SU-DHL-6 (cell line): ENCODE results near the gene HOXA11.

Source experiments
- H2AFZ ChIP-seq: fragments of 200-600 bp; sonication (generic); 2 replicates; pipeline ENCODE4 v1.6.1; 2014; ENCODE audit warnings: low read depth, mild to moderate bottlenecking, moderate library complexity, mixed read lengths, antibody characterized with exemption, low read length; ENCODE audit not compliant: severe bottlenecking
- H3F3A ChIP-seq: fragments of 200-600 bp; shearing (Covaris generic); 2 replicates; pipeline ENCODE4 v1.6.0; 2016; ENCODE audit warnings: antibody characterized with exemption, mild to moderate bottlenecking; ENCODE audit not compliant: insufficient read depth
- H3K27ac ChIP-seq: fragments of 200-600 bp; sonication (generic); 2 replicates; pipeline ENCODE4 v1.5.1; 2016; ENCODE audit warnings: low read depth, mild to moderate bottlenecking, low read length, moderate library complexity, mixed read lengths
- H3K27me3 ChIP-seq: fragments of 200-600 bp; sonication (generic), shearing (Covaris generic); 2 replicates; pipeline ENCODE4 v1.6.0; 2014; ENCODE audit warnings: mild to moderate bottlenecking, low read length
- H3K36me3 ChIP-seq: fragments of 200-600 bp; sonication (generic); 2 replicates; pipeline ENCODE4 v1.6.1; 2014; ENCODE audit warnings: mild to moderate bottlenecking, low read length, mixed read lengths
- H3K4me2 ChIP-seq: fragments of 300-600, 200-600 bp; shearing (Covaris generic), sonication (generic); 2 replicates; pipeline ENCODE4 v1.6.0; 2014; ENCODE audit warnings: low read length, low read depth, mild to moderate bottlenecking; ENCODE audit not compliant: poor library complexity, severe bottlenecking
- H3K4me3 ChIP-seq: fragments of 200-600 bp; sonication (generic); 2 replicates; pipeline ENCODE4 v1.5.1; 2014; ENCODE audit warnings: antibody characterized with exemption, low read length, mild to moderate bottlenecking, mixed read lengths; ENCODE audit not compliant: insufficient read depth, poor library complexity, severe bottlenecking
- H3K79me2 ChIP-seq: fragments of 200-600 bp; sonication (generic); 2 replicates; pipeline ENCODE4 v1.6.1; 2014; ENCODE audit warnings: mild to moderate bottlenecking, low read length, moderate library complexity; ENCODE audit not compliant: insufficient read depth
- H3K9ac ChIP-seq: fragments of 200-600 bp; sonication (generic); 2 replicates; pipeline ENCODE4 v1.7.0; 2014; ENCODE audit warnings: mild to moderate bottlenecking, low read length
- H3K9me2 ChIP-seq: fragments of 200-600 bp; sonication (generic); replicated peaks from 2 replicates; pipeline ENCODE4 v1.6.1; 2014; ENCODE audit warnings: low read length; ENCODE audit not compliant: insufficient read depth
- H3K9me3 ChIP-seq: fragments of 200-600 bp; sonication (generic); 2 replicates; pipeline ENCODE4 v1.6.1; 2014; ENCODE audit warnings: low read length, mixed read lengths; ENCODE audit not compliant: insufficient read depth
- H4K20me1 ChIP-seq: fragments of 200-600 bp; sonication (generic); 2 replicates; pipeline ENCODE4 v1.6.1; 2014; ENCODE audit warnings: low read depth, mild to moderate bottlenecking, antibody characterized with exemption, low read length, moderate library complexity, mixed read lengths
- EZH2phosphoT487 ChIP-seq: fragments of 200-600 bp; sonication (generic), shearing (Covaris generic); conservative IDR thresholded peaks from 2 replicates; pipeline ENCODE4 v1.6.1; 2018; ENCODE audit warnings: mild to moderate bottlenecking, antibody characterized with exemption, low read length, moderate library complexity, mixed read lengths
- TF ChIP-seq, protein P1 (sequence below): fragments of 200-600 bp; sonication (generic); IDR thresholded peaks from one replicate; pipeline ENCODE4 v1.5.1; 2017; ENCODE audit warnings: antibody characterized with exemption, mild to moderate bottlenecking, low read length, moderate library complexity; ENCODE audit not compliant: insufficient read depth, poor library complexity, severe bottlenecking

Gene HOXA11

DNA sequence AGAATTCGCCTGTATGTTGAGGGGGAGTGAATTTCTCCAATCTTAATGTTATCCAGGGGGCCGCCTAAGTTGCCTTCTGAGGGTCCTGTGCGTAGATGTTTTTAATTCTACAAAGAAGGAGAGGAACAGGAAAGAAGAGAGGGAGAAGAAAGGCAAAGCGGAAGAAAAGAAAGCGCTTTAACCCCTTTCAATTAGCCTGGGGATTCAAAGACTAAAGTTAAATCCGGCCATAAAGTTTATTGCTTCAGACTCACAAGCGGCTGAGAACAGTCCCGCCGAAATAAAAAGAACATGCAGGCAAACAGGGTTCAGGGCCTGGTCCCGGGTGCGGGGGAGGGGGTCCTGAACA lies 46.1 kb downstream of the HOXA11 start:
- TF ChIP-seq, protein P1, sequence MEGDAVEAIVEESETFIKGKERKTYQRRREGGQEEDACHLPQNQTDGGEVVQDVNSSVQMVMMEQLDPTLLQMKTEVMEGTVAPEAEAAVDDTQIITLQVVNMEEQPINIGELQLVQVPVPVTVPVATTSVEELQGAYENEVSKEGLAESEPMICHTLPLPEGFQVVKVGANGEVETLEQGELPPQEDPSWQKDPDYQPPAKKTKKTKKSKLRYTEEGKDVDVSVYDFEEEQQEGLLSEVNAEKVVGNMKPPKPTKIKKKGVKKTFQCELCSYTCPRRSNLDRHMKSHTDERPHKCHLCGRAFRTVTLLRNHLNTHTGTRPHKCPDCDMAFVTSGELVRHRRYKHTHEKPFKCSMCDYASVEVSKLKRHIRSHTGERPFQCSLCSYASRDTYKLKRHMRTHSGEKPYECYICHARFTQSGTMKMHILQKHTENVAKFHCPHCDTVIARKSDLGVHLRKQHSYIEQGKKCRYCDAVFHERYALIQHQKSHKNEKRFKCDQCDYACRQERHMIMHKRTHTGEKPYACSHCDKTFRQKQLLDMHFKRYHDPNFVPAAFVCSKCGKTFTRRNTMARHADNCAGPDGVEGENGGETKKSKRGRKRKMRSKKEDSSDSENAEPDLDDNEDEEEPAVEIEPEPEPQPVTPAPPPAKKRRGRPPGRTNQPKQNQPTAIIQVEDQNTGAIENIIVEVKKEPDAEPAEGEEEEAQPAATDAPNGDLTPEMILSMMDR: no peak
- no peak for TF ChIP-seq EZH2phosphoT487
- no peaks in the 10 kb centered on the region for H3K27me3 ChIP-seq
- no peaks in the 10 kb centered on the region for H3K79me2 ChIP-seq
- H3K27ac ChIP-seq: no peak overlapping the region
- no peak overlapping the region for H3K4me2 ChIP-seq
- H3F3A ChIP-seq: no peaks in the 10 kb centered on the region
- H4K20me1 ChIP-seq: no peaks in the 10 kb centered on the region
- H3K9ac ChIP-seq: no peak overlapping the region
- H3K9me2 ChIP-seq: no peaks in the 10 kb centered on the region
- H3K9me3 ChIP-seq: no peaks in the 10 kb centered on the region
- no peaks in the 10 kb centered on the region for H3K36me3 ChIP-seq
- no peak overlapping the region for H2AFZ ChIP-seq
- no peak overlapping the region for H3K4me3 ChIP-seq

DNA sequence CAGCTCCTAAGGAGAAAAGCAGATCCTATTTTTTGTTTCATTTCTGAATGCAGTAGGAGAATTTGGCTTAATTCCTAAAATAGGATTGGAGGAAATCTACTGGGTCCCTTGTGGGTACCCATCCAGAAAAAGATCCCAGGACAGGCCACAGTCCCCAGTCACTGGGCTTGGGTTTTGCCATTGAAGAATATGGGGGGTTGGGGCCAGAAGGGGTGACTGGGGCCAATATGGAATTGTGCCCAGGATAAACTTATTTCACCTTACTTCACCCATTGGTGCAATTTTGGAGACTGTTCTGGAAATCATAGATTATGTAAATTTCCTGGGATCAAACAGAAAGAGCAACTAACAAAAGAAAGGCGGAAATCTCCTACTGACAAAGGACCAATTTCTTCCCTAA lies 46.6 kb downstream of the HOXA11 start:
- H3K36me3 ChIP-seq: no peaks in the 10 kb centered on the region
- no peak overlapping the region for H3K9ac ChIP-seq
- no peaks in the 10 kb centered on the region for H4K20me1 ChIP-seq
- H3K9me2 ChIP-seq: no peaks in the 10 kb centered on the region
- H3K27ac ChIP-seq: no peak overlapping the region
- no peaks in the 10 kb centered on the region for H3K79me2 ChIP-seq
- no peaks in the 10 kb centered on the region for H3F3A ChIP-seq
- no peak overlapping the region for H2AFZ ChIP-seq
- H3K4me3 ChIP-seq: no peak overlapping the region
- TF ChIP-seq, protein P1: no peak
- no peak for TF ChIP-seq EZH2phosphoT487
- no peak overlapping the region for H3K4me2 ChIP-seq
- no peaks in the 10 kb centered on the region for H3K27me3 ChIP-seq
- no peaks in the 10 kb centered on the region for H3K9me3 ChIP-seq

DNA sequence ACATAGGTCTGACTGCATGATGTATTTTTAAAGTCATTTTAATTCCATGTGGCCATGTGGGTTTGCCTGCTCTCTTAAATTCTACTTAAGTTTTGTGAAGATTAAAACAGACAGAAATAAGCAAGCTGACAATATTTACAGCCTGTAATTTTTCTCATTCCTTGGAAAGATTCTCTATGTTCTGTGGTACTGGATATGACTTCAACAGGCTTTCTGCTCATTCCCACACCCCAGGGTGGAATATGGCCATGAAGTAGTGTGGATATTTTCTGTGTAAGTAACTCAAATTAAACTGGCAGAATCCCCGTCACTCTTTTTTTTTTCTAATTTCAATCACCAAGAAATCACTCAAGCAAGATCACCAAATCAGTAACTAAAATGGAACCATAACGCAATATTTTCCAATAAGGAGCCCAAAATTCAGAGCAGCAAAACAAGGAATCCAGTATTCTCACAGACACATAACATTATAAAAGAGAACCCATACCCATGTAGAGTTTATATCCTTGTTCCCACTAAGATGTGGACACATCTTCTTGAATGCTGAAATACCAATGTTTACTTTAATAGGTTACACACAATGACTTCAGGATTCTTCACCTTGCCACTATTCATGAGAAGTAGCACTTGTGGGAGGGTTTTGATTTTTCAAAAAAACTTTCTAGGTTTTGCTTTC lies 47.3 kb downstream of the HOXA11 start:
- no peak overlapping the region for H3K9ac ChIP-seq
- H3K79me2 ChIP-seq: no peaks in the 10 kb centered on the region
- H3K36me3 ChIP-seq: no peaks in the 10 kb centered on the region
- no peaks in the 10 kb centered on the region for H3K9me3 ChIP-seq
- no peak overlapping the region for H2AFZ ChIP-seq
- H3K4me2 ChIP-seq: no peak overlapping the region
- no peaks in the 10 kb centered on the region for H3K9me2 ChIP-seq
- H3K27ac ChIP-seq: no peak overlapping the region
- TF ChIP-seq EZH2phosphoT487: no peak
- TF ChIP-seq, protein P1: no peak
- no peak overlapping the region for H3K4me3 ChIP-seq
- no peaks in the 10 kb centered on the region; the same call in 1 of the 2 replicates for H3F3A ChIP-seq
- no peaks in the 10 kb centered on the region for H4K20me1 ChIP-seq
- no peaks in the 10 kb centered on the region for H3K27me3 ChIP-seq
